Neural cell (in vitro differentiated cells): ENCODE results near the gene SFTPA1. TPM values are rescaled to one million over a fixed set of nuclear protein-coding genes. Genes with fewer than 3 reads are reported as not detected.
"Not testable (repeated sequence)": the region's sequence is repeated elsewhere in the genome, so short reads cannot be mapped to it uniquely, and the experiment has no call there.

Experiments
- H2AFZ ChIP-seq: fragments of 200-600, 300-800 bp; sonication (generic), shearing (Covaris generic); 2 replicates; pipeline ENCODE4 v1.6.0; 2014; ENCODE audit warnings: low read depth, mild to moderate bottlenecking, antibody characterized with exemption, low read length, moderate library complexity
- H3F3A ChIP-seq: fragments of 200-600 bp; shearing (Covaris generic); 2 replicates; pipeline ENCODE4 v1.6.1; 2016; ENCODE audit warnings: mild to moderate bottlenecking, moderate library complexity, mixed read lengths, antibody characterized with exemption, low read length; ENCODE audit not compliant: insufficient read depth, poor library complexity, severe bottlenecking
- H3K27ac ChIP-seq: fragments of 200-600, 300-800 bp; sonication (generic), shearing (Covaris generic); 2 replicates; pipeline ENCODE4 v1.5.1; 2014; ENCODE audit warnings: mild to moderate bottlenecking, low read length, moderate library complexity
- H3K27me3 ChIP-seq: fragments of 300-800, 200-600 bp; sonication (generic), shearing (Covaris generic); 2 replicates; pipeline ENCODE4 v1.6.0; 2014; ENCODE audit warnings: mild to moderate bottlenecking, low read depth, low read length, moderate library complexity; ENCODE audit not compliant: insufficient read depth
- H3K36me3 ChIP-seq: fragments of 300-800, 200-600 bp; sonication (generic), shearing (Covaris generic); 2 replicates; pipeline ENCODE4 v1.5.1; 2014; ENCODE audit warnings: mild to moderate bottlenecking, antibody characterized with exemption, low read length, moderate library complexity; ENCODE audit not compliant: insufficient read depth
- H3K4me2 ChIP-seq: fragments of 300-800, 200-600 bp; sonication (generic), shearing (Covaris generic); 2 replicates; pipeline ENCODE4 v1.6.0; 2014; ENCODE audit warnings: mild to moderate bottlenecking, low read length
- H3K4me3 ChIP-seq: fragments of 300-800, 200-600 bp; sonication (generic), shearing (Covaris generic); 2 replicates; pipeline ENCODE4 v1.5.1; 2014; ENCODE audit warnings: mild to moderate bottlenecking, low read length, moderate library complexity
- H3K79me2 ChIP-seq: fragments of 200-600 bp; shearing (Covaris generic); replicated peaks from 2 replicates; pipeline ENCODE4 v1.6.0; 2014; ENCODE audit warnings: mild to moderate bottlenecking, low read length, moderate library complexity; ENCODE audit not compliant: insufficient read depth
- H3K9ac ChIP-seq: fragments of 300-800, 200-600 bp; sonication (generic), shearing (Covaris generic); 2 replicates; pipeline ENCODE4 v1.6.1; 2016; ENCODE audit warnings: mild to moderate bottlenecking, low read length, mixed read lengths
- H3K9me2 ChIP-seq: fragments of 200-600 bp; shearing (Covaris generic); 2 replicates; pipeline ENCODE4 v1.6.1; 2016; ENCODE audit warnings: mild to moderate bottlenecking, low read length, mixed read lengths; ENCODE audit not compliant: insufficient read depth
- H3K9me3 ChIP-seq: fragments of 200-600, 300-800 bp; sonication (generic), shearing (Covaris generic); 2 replicates; pipeline ENCODE4 v1.6.1; 2016; ENCODE audit warnings: mild to moderate bottlenecking, mixed run types, low read length, moderate library complexity, mixed read lengths
- H4K20me1 ChIP-seq: fragments of 200-600 bp; shearing (Covaris generic); 2 replicates; pipeline ENCODE4 v1.6.1; 2016; ENCODE audit warnings: mild to moderate bottlenecking, mixed run types; ENCODE audit not compliant: insufficient read depth
- EP300 ChIP-seq: fragments of 450-650 bp; conservative IDR thresholded peaks from 2 replicates; pipeline ENCODE4 v1.6.1; 2014; ENCODE audit warnings: antibody characterized with exemption, mild to moderate bottlenecking, moderate library complexity; ENCODE audit not compliant: poor library complexity, severe bottlenecking
- EZH2 ChIP-seq: fragments of 200-600, 300-800 bp; shearing (Covaris generic), sonication (generic); IDR thresholded peaks from 2 replicates; pipeline ENCODE4 v1.6.1; 2014; ENCODE audit warnings: antibody characterized with exemption, low read length, borderline replicate concordance, mild to moderate bottlenecking; ENCODE audit not compliant: insufficient read depth, poor library complexity, severe bottlenecking
- MXI1 ChIP-seq: fragments of 450-650 bp; conservative IDR thresholded peaks from 2 replicates; pipeline ENCODE4 v1.6.1; 2014; ENCODE audit warnings: antibody characterized with exemption, mild to moderate bottlenecking; ENCODE audit not compliant: poor library complexity, severe bottlenecking
- POLR2AphosphoS5 ChIP-seq: IDR thresholded peaks from 2 replicates; pipeline ENCODE4 v1.6.1; 2012
- RAD21 ChIP-seq: fragments of 450-650 bp; conservative IDR thresholded peaks from 2 replicates; pipeline ENCODE4 v1.6.1; 2014; ENCODE audit warnings: antibody characterized with exemption, mild to moderate bottlenecking, moderate library complexity
- SMC3 ChIP-seq: fragments of 450-650 bp; conservative IDR thresholded peaks from 2 replicates; pipeline ENCODE4 v1.6.1; 2014; ENCODE audit warnings: antibody characterized with exemption, mild to moderate bottlenecking, moderate library complexity; ENCODE audit not compliant: poor library complexity
- TAF1 ChIP-seq: IDR thresholded peaks from 2 replicates; pipeline ENCODE4 v1.6.1; 2012; ENCODE audit warnings: low read depth
- polyA plus RNA-seq: library from polyadenylated mRNA; depleted of rRNA; stranded (reverse); fragments of >200 nt; gene quantifications from 2 replicates; pipeline ENCODE4 v1.2.3, GENCODE V29; 2014
- TF ChIP-seq, protein P1 (sequence below): fragments of 450-650 bp; IDR thresholded peaks from 2 replicates; pipeline ENCODE4 v1.5.1; 2014; ENCODE audit warnings: antibody characterized with exemption, mild to moderate bottlenecking, moderate library complexity; ENCODE audit not compliant: poor library complexity, severe bottlenecking
- TF ChIP-seq, protein P2 (sequence below): IDR thresholded peaks from 2 replicates; pipeline ENCODE4 v1.6.1; 2012; ENCODE audit warnings: borderline replicate concordance

Gene SFTPA1
- polyA plus RNA-seq, 1 donor from 2014 or later = not detected

GRCh38 chr10:79608505-79609375, 2.0 kb upstream of the SFTPA1 start:
- TF ChIP-seq, protein P1, sequence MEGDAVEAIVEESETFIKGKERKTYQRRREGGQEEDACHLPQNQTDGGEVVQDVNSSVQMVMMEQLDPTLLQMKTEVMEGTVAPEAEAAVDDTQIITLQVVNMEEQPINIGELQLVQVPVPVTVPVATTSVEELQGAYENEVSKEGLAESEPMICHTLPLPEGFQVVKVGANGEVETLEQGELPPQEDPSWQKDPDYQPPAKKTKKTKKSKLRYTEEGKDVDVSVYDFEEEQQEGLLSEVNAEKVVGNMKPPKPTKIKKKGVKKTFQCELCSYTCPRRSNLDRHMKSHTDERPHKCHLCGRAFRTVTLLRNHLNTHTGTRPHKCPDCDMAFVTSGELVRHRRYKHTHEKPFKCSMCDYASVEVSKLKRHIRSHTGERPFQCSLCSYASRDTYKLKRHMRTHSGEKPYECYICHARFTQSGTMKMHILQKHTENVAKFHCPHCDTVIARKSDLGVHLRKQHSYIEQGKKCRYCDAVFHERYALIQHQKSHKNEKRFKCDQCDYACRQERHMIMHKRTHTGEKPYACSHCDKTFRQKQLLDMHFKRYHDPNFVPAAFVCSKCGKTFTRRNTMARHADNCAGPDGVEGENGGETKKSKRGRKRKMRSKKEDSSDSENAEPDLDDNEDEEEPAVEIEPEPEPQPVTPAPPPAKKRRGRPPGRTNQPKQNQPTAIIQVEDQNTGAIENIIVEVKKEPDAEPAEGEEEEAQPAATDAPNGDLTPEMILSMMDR = no peak
- no peak for TF ChIP-seq RAD21
- TF ChIP-seq POLR2AphosphoS5 = no peak
- TF ChIP-seq EZH2 = no peak
- TF ChIP-seq SMC3 = no peak
- TF ChIP-seq TAF1 = no peak
- TF ChIP-seq, protein P2, sequence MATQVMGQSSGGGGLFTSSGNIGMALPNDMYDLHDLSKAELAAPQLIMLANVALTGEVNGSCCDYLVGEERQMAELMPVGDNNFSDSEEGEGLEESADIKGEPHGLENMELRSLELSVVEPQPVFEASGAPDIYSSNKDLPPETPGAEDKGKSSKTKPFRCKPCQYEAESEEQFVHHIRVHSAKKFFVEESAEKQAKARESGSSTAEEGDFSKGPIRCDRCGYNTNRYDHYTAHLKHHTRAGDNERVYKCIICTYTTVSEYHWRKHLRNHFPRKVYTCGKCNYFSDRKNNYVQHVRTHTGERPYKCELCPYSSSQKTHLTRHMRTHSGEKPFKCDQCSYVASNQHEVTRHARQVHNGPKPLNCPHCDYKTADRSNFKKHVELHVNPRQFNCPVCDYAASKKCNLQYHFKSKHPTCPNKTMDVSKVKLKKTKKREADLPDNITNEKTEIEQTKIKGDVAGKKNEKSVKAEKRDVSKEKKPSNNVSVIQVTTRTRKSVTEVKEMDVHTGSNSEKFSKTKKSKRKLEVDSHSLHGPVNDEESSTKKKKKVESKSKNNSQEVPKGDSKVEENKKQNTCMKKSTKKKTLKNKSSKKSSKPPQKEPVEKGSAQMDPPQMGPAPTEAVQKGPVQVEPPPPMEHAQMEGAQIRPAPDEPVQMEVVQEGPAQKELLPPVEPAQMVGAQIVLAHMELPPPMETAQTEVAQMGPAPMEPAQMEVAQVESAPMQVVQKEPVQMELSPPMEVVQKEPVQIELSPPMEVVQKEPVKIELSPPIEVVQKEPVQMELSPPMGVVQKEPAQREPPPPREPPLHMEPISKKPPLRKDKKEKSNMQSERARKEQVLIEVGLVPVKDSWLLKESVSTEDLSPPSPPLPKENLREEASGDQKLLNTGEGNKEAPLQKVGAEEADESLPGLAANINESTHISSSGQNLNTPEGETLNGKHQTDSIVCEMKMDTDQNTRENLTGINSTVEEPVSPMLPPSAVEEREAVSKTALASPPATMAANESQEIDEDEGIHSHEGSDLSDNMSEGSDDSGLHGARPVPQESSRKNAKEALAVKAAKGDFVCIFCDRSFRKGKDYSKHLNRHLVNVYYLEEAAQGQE = no peak
- no peak for TF ChIP-seq EP300
- TF ChIP-seq MXI1 = no peak
- Histone ChIP-seq H2AFZ (no peak overlapping the region), H3K9ac (no peak overlapping the region), H3K9me2 (no peaks in the 10 kb centered on the region), H3F3A (no peaks in the 10 kb centered on the region), H3K36me3 (no peaks in the 10 kb centered on the region), H3K9me3 (no peaks in the 10 kb centered on the region), H4K20me1 (no peaks in the 10 kb centered on the region), H3K27ac (no peak overlapping the region), H3K4me3 (no peak overlapping the region), H3K4me2 (no peak overlapping the region), H3K27me3 (no peaks in the 10 kb centered on the region), H3K79me2 (no peaks in the 10 kb centered on the region)

DNA sequence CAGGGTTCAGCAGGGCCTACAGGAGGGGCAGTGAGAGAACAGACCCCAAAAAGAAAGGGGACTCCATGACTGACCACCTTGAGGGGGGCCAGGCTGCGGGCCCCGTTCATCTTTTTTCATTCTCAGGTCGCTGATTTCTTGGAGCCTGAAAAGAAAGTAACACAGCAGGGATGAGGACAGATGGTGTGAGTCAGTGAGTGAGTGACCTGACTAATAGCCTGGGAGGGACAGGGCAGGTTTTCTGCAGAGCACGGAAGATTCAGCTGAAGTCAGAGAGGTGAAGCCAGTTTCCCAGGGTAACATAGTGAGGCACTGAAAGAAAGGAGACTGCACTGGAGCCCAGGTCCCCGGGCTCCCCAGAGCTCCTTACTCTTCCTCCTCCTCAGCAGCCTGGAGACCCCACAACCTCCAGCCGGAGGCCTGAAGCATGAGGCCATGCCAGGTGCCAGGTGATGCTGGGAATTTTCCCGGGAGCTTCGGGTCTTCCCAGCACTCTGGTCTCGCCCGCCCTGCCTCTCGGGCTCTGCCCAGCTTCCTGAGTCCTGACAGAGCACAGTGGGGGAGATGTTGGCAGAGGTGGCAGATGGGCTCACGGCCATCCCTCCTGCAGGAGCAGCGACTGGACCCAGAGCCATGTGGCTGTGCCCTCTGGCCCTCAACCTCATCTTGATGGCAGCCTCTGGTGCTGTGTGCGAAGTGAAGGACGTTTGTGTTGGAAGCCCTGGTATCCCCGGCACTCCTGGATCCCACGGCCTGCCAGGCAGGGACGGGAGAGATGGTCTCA, 646 bp downstream of the SFTPA1 start:
- not testable (repeated sequence) for H3K9ac ChIP-seq, H4K20me1 ChIP-seq, H3K9me3 ChIP-seq, H3K79me2 ChIP-seq, H3F3A ChIP-seq, H2AFZ ChIP-seq, H3K27ac ChIP-seq, H3K36me3 ChIP-seq, H3K27me3 ChIP-seq, H3K4me3 ChIP-seq, H3K9me2 ChIP-seq, H3K4me2 ChIP-seq
